Measurements from ENCODE around the gene ZFP91.

Gene ZFP91

DNA sequence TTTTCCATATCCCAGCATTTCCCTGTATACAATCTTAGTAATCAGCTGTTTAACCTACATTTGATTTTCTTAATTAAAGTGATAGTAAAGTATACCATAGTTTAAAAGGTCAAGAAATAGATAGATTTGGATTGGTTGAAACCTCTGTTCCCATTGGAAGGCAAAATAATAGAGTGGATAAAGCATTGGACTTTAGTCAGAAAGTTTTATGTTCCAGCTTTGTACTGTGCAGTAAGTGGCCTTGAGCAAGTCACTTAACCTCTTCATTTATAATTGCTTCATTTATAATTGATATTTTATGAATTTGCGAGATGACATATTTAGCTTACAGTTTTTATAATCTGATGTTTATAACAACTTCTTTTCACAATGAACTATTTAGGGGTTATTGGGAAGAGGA is 3.6 kb downstream of the ZFP91 start:
- no peak for DNase-seq (ENCODE audit: low read depth)

DNA sequence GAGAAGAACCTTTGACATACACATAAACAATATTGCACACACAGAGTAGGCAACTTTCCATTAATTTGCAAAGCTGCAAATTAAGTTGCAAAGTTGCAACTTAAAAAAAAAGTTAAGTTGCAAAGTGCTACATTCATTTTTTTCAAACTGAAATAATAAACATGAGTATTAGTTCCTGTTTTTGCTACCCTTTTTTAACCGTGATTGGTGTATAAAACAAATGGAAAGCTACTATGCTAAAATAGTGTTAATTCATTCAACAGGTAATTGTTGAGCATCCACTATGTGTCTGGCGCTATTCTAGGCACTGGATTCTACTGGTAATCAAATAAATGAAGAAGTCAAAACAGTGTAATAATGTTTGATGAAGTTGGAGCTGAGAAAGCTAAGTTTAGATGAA is 8.1 kb downstream of the ZFP91 start:
- DNase-seq (ENCODE audit: low read depth): no peak

DNA sequence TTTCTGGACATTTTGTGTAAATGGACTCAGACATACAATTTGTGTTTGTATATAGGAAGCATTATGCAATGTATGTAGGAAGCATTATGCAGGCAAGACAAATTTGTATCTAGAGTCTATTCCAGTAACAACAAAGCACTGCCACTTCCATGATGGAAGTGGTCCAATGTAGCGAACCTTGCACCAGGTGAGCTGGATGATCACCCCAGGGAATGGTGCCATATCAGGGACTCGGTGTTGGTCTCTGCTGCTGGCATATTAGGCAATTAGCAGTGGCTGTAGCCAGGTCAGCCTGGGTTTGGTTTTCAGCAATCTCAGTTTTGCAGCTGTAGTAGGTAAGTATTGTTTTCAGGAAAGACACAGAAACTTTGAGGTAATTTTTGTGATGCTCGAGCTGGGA is 12.8 kb downstream of the ZFP91 start:
- no peak for DNase-seq (ENCODE audit: low read depth)

DNA sequence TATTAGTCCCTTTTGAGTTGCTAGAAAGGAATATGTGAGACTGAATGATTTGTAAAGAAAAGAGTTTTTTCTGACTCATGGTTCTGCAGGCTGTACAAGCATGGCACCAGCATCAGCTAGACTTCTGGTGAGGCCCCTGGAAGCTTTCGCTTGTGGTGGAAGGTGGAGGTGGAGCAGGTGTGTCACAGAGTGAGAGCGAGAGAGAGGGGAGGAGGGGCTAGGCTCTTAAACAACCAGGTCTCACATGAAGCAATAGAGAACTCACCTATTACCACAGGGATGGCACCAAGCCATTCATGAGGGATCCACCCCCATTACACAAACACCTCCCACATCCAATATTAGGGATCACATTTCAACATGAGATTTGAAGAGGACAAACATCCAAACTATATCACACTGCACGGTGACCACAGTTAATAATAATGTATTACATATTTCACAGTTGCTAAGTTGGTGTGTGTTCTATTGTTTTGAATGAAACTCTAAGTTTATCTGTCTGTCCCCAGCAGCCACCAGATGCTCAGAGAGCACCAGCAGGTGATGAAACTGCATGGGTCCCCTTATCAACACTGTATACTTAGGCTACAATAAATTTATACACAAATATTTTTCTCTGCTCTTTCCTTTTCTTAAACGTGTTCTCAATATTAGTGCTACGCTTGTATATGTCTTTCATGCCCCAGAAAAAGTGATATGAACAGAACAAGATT is 14.1 kb downstream of the ZFP91 start:
- DNase-seq (ENCODE audit: low read depth): no peak

DNA sequence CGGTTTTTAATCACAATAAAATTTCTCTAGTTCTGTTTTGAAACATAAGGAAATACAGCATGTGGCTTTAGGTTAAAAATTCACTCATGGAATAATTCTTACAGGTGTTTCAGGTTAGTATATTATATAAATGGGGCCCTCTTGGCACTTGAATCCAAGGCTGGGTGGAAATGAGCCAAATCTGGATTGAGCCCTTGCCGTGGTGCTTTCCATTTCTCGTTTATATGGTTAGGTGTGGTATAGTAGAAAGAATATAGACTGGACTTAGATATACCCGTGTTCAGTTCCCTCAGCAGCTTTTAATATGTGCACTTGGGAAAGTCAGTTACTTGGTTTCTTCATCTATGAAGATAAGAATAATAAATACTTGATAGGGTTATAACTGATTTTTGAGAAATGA is 16.0 kb downstream of the ZFP91 start:
- no peak for DNase-seq (ENCODE audit: low read depth)

DNA sequence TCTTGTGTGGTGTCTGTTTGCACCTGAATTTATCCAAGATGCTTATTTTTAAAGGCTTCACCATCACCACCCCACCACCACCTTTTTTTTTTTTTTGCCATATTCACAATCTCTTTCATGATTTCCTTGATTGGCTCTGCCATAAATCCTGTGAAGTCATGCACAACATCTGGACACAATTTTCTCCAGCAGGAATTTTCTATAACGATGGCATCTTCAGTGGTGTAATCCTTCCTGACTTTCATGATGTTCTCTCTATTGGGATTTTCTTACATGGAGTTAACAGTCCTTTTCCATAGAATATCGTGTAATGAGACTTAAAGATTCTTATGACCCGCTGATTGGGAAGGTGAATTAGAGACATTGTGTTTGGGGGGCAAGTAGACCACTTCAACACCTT is 17.8 kb downstream of the ZFP91 start:
- no peak for DNase-seq (ENCODE audit: low read depth)

DNA sequence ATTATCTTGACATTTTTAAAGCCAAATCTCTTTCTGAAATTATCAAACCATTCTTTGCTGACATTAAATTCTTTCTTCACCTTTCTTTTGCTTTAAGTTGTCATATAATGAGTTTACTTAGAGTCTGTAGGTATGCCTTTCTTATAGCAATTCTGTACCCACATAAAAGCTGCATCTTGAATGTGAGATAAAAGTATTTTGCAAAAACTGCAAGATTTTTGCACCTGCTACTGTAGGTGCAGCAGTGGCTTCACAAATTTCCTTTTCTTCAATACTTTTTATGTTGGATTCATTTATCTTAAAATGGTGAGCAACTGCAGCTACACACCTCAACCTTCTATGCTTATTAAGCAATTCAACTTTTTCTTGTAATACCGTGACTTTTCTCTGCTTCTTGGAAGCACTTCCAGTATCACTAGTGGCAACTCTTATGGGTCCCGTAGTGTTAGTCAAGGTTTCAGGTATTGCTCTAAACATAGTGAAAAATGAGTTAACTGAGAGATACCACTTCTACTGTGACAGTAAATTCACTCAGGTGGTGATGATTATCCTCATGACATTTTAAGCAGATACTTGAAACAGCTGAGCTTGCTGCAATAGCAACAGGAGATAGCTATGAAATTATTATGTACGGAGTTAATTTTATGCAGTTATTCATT is 18.8 kb downstream of the ZFP91 start:
- DNase-seq (ENCODE audit: low read depth): no peak

DNA sequence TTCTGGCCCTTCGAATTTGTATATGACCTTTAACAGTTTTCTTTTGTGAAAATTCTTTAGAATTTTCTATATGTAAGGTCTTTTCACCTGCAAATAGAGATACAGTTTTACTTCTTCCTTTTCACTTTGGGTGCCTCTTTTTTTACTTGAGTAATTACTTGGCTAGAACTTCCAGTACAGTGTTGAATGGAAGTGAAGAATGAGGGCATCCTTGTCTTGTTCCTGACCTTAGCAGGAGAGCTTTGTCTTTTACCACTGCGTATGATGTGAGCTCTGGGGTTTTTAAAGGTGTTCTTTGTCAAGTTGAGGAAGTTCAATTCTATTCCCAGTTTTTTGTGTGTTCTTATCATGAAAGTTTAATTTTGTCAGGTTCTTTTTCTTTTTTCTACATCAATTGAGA is 21.6 kb downstream of the ZFP91 start:
- DNase-seq (ENCODE audit: low read depth): no peak

DNA sequence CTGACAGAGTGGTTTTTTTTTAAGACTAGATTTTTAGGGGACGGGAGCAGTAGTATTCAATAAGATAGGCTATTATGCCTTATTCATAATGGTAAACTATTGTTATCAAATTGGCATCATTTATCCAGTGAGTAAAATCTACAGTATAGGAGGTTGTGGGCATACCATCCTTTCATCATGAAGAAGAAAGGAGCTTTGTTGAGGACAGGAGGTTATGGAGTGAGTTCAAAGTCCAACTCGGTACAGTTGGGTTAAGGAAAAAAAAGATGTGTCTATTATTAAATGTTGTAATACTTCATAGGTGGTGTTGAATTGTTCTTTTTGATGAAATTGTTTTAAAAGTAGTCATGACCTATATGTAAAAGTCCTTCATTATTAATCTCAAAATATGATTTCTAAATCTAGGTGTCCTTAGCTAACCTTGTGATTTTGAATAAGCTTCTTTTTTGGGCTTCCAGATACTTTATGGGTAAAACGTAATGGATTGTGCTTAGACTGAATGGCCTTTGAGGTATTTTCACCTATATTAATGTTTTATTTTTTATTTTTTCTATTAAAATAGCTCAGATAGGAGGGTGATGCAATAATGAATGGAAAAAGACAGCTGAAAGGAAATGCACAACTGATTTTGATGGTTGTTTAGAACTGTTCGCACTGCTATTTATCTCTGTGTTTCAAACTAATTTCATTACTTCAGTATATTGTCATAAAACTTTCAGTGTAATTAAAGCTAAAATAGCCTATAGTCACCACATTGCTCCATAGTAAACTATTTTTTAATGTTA is 28.3 kb downstream of the ZFP91 start:
- no peak for DNase-seq (ENCODE audit: low read depth)

DNA sequence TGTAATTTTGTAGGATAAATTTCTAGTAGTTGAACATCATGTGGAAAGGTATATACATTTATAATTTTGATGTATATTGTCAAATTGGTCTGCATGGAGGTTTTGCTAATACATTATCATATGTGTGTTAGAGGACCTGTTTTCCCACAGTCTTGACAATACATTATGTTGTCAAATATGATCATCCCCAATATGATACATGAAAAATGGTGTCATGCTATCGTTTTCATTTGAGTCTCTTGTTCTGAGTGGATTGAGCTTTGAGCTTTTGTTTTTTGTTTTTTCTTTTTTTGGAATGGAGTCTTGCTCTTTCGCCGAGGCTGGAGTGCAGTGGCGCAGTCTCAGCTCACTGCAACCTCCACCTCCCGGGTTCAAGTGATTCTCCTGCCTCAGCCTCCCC is 29.5 kb downstream of the ZFP91 start:
- no peak for DNase-seq (ENCODE audit: low read depth)

DNA sequence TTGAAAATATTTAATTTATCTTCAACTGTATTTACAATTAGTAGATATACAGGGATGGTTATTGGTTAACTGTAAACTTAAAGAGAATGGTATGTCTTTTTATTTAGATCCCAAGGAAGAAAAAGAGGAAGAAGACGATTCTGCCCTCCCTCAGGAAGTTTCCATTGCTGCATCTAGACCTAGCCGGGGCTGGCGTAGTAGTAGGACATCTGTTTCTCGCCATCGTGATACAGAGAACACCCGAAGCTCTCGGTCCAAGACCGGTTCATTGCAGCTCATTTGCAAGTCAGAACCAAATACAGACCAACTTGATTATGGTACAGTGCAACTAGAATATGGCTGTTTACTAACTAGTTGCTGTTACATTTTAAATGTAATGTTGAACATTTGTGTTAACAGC is 30.9 kb downstream of the ZFP91 start:
- no peak for DNase-seq (ENCODE audit: low read depth)

DNA sequence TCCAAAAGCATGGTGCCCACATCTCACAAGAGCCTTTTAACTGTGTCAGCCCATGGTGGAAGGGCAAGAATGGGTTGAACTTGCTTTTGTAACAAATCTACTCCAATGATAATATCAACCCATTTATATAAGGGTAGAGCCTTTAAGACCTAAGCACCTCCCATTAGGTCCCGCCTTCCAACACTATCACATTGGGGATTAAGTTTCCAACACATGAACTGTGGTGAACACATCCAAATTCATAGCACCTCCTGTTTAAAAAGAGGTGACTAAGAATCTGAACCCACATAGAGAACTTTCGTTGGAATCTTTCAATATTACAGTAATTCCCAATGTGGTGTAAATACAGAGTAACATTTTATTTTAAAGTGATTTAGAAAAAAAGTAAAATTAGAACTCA is 34.4 kb downstream of the ZFP91 start:
- DNase-seq (ENCODE audit: low read depth): no peak

DNA sequence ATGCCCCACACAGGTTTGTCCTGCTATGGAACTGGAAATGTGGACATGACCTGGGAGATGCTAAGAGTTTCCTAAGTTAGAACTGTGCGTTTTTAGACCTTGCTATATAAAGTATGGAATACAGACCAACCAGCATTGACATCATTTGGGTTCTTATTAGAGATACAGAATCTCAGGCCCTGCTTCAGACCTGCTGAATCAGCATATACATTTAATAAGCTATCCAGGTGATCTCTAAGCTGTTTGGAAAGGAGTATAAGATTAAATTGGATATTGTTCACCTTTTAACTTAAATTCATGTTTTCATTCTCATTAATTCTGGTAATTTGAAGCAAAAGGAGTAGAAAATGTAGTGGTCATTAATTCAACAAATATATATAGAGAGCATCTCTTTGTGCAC is 36.7 kb downstream of the ZFP91 start:
- DNase-seq (ENCODE audit: low read depth): no peak

DNA sequence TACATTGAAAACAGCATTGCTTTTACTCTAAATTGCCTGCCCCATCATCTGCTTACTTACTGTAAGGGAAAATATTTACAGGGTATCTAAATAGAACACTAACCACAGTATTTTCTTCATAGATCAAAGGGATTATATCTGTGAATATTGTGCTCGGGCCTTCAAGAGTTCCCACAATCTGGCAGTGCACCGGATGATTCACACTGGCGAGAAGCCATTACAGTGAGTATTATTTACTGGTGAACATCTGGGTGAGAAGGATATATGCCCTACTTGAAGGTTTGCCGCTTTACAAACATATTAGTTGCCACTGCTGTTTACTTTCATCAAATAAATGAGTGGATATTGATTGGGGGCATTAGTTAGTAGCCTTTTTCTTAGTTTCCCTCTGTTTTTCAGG is 37.7 kb downstream of the ZFP91 start:
- DNase-seq (ENCODE audit: low read depth): no peak

DNA sequence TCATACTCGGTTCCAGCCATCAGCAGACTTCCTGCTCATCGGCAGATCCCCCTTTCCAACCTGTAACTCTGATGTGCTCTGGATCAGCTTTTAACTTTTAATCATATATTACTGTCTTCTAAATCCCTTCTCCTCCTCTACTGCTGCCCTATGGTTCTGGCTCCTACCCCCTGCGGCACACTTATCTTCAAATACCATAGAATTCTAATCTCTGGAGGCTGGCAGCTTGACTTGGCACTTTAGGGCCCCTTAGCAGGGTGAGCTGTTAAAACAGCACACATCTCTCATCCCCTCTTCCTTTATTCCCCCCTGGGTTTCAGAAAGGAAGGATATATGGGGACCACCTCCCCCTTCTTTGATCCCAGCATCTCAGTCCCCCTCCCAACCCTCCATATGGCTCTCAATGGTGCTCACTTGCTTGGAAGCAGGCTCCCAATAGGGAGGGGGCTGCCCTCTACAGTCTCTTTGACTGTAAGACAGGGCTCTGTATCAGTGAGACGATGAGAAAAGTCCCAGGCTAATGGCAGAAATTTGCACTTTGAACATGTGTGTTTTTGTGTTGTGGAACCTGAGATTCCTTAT is 39.2 kb downstream of the ZFP91 start:
- no peak for DNase-seq (ENCODE audit: low read depth)

DNA sequence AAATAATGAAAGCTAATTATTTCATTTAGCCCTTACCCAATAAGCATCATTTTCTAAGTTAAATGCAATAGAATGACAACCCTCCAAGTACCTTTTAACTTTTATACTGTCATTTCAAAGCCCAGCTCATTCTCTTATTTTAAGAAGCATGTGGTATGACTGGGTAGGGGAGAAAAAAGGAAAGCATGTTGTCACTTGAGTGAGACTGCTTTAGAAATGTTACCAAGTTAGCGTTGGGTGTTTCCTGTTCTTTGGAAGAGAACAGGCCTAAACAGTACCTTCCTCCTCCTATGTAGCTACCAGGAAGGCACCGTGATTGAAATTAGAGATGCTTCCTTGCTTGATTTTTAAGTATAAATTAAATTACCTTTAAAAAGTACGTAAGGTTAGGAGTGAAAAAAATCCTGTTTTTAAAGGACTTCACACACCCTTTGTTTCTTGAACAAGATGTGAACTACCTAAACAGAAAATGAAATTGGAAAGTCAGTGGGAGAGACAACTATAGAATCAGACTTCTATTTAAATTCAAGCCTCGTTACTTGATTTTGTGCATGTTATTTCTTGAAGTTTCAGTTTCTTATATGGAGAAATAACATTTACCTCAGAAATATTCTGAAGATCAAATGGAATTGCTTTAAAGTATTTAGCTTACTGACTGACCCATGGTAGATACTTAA is 42.9 kb downstream of the ZFP91 start:
- no peak for DNase-seq (ENCODE audit: low read depth)

DNA sequence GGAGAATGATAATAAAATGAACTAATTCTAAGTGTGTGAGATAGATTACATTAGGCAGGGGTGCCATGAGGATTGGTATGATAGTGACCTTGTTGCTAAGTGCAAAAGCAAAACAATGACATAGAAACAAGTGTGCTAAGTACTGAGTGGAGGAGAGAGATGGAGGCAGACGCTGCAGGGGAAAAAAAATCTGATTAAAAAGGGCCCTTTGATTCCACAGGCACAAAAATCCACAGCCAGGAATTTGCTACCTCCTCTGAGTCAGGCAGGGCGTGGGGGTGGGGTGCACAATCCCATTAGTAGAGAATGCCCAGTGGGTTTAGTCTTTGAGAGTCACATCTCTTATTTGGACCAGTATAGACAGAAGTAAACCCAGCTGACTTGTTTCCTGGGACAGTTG is 43.5 kb downstream of the ZFP91 start, which contains the start of gene CNTF:
CNTF (plus strand) TSS at position 322 of the 400 bp plus-strand sequence. CDS start 88 bp downstream, outside the sequence.
- DNase-seq (ENCODE audit: low read depth): no peak

DNA sequence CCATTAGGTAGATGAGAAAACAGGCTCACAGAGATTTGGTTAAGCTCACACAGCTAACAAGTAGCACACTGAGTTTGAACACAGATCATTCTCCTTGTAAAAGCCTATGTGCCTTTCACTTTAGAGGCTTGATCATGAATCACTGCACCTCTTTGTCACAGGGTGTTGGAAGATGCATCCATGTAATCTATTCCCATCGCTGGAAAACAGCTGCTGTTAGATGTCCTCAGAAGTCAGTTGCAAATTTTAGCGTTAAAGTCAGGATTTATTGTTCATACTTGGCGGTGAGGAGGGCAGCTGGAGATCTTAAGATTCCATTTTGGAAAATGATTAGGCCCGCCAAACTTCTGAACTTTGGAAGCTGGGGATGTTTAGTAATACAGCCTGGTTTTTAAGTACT is 46.2 kb downstream of the ZFP91 start:
- no peak for DNase-seq (ENCODE audit: low read depth)

DNA sequence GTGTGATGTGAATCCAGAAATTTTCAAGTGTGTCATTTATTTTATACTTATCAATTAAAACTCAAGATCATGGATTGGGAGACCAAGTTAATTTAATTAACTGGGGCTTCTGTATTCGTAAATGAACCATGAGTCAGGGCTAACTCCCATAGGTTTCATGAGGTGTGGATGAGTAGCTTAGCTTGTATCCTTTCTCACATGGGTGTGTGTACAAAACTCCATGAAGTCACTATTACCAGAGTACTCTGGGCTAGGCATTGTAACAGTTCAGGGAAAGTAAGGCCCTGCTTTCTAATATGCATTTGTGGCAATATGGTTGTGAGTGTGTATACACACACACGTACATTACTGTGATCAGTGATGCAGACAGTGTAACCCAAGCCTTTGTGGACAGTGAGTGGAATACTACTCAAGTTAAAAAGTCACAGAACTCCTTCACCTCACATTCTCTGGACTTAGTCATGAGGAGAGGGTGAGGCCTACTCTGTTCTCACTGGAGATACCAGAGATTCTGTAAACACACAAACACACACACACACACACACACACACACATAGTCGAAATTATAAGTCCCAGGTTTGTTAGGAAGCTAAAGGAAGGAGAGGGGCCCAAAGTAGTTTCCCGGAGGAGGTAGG is 47.1 kb downstream of the ZFP91 start:
- DNase-seq (ENCODE audit: low read depth): no peak

DNA sequence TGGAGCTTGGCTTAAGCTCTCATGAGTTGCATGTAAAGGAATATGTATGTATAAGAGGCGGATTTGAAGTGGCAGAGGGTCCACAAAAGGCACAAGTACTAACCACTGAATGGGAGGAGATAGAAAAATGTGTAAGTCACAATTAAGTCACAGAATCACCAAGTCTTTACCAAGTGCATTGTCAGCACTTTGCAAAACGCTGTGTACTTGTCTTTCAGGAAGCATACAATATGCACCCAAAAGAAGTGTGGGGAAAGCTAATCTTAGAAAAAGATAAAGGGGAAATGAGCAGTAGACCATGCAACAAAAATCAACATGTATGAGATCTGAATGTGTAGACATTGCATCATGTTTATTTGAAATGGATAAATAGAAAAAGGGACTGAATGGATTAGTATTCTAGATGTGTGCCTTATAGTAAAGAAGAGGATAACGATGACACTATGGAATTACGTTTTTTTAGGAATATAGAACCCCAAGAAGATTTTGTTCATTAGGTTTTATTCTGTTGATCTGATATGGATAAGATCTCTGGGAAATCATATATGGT is 48.1 kb downstream of the ZFP91 start:
- no peak for DNase-seq (ENCODE audit: low read depth)

DNA sequence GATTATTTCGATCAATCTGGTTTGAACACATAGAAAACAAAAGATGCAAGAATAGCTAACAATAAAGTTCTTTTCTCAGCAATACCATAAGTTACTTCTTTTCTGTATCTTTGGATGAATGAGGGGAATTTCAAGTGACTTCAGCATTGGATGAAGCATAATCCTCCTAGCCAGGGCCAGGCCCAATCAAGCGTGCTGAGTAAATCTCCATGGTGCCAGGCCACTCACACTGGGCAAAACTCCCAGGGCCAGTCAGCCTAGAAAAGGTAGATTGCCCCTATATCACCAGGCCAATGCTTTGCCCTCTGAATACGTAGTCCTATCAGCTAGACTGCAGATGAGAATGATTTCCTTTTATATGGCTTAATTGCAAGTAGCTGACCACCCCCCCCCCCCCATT is 49.6 kb downstream of the ZFP91 start:
- DNase-seq (ENCODE audit: low read depth): no peak
